ENCODE measurements around the gene BMPR2.
"Not testable (repeated sequence)": the region's sequence is repeated elsewhere in the genome, so short reads cannot be mapped to it uniquely, and the experiment has no call there.

Gene BMPR2

DNA sequence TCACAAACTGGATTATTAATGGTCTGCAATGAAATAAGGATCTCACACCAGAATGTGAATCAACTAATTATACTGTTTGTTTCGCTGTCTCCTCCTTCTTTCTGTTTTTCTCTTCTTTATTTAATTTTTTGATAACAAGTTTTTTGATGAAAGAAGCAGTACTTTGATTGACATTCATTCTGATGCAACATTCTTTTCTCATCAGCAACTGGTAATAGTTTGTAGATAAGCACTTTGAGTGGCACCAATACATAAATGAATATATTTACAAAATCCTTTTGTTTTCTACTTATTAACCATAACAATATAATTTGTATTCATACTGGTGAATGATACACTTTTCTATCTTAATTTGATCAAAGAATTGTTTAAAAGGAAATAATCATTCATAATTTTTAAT, 143.3 kb downstream of the BMPR2 start:
- DNase-seq, result no peak

DNA sequence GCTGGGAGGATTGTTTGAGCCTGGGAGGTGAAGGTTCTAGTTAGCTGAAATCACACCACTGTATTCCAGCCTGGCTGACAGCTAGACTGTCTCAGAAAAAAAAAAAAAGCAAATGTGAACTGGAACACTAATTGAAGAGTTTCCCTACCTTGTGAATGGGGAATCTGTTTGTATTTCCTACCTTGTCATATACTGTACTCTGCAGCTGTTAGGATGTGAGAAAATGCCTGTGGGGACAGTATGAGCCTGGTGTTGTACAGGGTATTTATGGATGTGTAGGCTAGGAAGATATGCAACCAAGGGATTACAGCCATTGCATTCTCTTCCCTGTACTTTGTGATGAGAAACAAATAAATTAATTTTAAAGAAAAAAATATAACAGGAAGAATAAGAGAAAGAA, 145.3 kb downstream of the BMPR2 start:
- DNase-seq, result no peak

DNA sequence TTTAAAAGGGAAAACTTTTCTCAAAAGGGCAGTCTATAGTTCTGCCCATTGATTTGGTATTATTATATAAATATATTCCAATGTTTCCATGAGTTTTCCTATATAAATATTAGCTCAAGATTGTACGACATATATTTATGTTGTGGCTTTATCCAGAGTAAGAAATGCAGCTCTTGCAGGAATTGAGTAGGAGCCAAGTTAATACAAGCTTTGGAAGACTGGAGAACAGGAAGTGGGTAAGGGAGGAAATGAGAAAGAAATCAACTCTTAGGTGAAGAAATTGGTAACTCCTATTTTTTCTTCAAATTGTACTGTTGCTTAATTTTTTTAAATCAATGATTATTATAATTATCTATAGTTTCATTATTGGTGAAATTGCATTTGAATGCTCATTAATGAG, 153.3 kb downstream of the BMPR2 start:
- DNase-seq, result no peak

DNA sequence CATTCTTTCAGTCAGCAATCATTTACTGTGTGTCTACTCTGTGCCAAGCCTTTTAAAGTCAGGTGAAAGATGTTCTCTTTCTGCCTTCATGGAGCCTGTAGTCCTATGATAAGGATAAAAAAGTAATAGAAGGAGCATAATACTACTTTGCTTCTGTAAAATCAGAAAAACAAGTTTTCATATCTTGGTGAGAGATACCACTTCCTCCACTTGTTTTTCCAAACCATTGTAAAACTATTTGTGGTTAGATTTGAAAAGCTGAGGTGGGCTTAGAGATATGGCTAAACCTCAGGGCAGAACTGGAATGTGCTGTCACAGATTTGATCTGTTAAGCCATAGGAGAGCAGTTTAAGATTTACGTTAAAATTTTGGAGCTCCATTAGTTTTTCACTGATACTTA, 153.9 kb downstream of the BMPR2 start:
- no peak for DNase-seq

DNA sequence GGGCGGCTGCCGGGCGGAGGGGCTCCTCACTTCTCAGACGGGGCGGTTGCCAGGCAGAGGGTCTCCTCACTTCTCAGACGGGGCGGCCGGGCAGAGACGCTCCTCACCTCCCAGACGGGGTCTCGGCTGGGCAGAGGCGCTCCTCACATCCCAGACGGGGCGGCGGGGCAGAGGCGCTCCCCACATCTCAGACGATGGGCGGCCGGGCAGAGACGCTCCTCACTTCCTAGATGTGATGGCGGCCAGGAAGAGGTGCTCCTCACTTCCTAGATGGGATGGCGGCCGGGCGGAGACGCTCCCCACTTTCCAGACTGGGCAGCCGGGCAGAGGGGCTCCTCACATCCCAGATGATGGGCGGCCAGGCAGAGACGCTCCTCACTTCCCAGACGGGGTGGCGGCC, 159.2 kb downstream of the BMPR2 start:
- not testable (repeated sequence) for DNase-seq

GRCh38 chr2:202541137-202541536, 165.0 kb downstream of the BMPR2 start:
- no peak for DNase-seq

DNA sequence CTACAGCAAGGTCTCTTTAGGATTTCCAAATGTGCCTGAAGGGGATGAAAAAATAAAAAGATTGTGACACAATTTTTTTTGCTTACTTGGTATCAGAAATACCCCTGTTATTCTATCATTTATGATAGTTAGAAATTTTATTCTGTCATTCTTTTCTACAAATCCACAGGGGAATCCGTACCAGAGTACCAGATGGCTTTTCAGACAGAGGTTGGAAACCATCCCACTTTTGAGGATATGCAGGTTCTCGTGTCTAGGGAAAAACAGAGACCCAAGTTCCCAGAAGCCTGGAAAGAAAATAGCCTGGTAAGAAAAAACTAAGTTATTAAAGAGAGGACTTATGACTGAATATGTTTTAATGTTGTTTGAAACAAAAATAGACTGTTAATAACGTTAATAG, 166.0 kb downstream of the BMPR2 start:
- DNase-seq, result no peak

- DNase-seq, result no peak
Measured at GRCh38 chr2:202545523-202545922, 169.4 kb downstream of the BMPR2 start.

DNA sequence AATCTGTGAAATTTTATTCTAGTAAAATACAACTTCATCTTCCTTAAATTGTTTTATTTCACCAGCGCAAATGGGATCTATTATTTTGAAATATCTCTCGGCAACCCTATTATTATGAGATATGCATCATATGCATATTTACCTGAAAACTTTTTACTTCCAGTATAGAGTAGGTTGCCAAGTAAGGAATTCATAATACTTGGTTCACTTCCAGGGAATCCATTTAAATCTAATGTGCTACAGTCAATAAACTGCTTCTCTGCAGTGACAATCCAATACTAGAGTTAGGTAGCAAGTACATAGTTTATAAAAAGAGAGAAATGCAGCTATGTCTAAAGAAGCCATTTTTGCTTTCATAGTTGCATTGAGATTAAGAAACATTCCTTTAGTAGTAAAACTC, 169.8 kb downstream of the BMPR2 start:
- no peak for DNase-seq

GRCh38 chr2:202546499-202547141, 170.5 kb downstream of the BMPR2 start:
- not testable (repeated sequence) for DNase-seq

GRCh38 chr2:202548240-202548639, 172.1 kb downstream of the BMPR2 start:
- DNase-seq, result no peak

GRCh38 chr2:202551000-202551399, 174.9 kb downstream of the BMPR2 start:
- DNase-seq, result not testable (repeated sequence)

DNA sequence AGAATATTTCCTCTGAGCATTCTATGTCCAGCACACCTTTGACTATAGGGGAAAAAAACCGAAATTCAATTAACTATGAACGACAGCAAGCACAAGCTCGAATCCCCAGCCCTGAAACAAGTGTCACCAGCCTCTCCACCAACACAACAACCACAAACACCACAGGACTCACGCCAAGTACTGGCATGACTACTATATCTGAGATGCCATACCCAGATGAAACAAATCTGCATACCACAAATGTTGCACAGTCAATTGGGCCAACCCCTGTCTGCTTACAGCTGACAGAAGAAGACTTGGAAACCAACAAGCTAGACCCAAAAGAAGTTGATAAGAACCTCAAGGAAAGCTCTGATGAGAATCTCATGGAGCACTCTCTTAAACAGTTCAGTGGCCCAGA, 179.2 kb downstream of the BMPR2 start:
- no peak for DNase-seq

DNA sequence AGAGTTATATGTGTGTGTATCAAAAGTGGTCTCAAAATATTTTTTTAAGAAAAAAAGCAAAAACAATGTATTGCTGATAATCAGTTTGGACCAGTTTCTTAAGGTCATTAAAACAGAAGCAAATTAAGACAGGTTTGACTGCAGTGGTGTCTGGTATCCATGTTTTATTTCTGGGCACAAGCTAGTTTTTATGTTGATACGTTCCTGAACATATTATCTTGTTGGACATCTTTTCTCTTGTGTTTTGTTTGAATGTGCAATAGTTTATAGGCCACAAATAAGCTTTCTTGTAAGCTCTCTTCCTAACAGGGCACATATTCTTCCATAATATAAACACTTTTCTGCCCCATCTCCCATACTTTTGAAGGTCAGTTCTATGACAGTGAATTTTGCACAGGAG, 184.1 kb downstream of the BMPR2 start:
- DNase-seq, result no peak

DNA sequence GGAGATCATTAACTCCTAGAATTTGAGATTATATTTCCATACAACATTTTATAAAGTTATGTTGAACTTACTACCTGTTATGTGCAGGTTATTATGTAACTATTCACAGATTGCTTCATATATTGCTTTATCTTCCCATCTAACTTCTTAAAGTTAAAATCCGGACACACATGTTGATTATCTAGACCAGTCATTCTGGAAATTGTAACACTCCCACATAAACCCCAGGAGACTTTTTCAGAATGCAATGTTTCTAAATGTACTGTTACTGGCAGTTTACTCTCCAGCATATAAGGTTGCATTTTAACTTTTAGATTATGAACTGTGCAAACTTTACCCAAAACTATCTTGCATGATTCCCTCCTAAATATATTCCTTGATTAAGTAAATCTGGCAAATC, 188.1 kb downstream of the BMPR2 start:
- DNase-seq, result no peak

DNA sequence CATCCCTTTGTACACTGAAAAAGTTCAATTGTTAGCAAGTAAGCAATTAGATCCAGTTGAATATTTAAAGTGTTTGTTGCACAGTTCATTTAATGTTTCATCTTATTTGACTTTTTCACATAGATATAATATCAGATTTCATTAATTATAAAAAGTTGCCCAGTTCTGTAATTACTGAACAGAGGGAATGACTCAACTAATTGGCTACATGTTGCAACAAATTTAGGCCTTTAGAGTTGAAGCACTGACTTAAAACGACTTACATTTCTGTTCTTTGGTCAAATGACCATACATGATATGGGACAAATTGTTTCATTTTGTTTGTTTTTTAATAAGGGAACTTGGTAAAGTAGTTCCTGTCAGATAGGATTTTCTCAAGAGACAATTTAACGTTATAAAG, 190.2 kb downstream of the BMPR2 start:
- DNase-seq, result no peak

- no peak for DNase-seq
Measured at GRCh38 chr2:202574541-202574940, 198.4 kb downstream of the BMPR2 start.

DNA sequence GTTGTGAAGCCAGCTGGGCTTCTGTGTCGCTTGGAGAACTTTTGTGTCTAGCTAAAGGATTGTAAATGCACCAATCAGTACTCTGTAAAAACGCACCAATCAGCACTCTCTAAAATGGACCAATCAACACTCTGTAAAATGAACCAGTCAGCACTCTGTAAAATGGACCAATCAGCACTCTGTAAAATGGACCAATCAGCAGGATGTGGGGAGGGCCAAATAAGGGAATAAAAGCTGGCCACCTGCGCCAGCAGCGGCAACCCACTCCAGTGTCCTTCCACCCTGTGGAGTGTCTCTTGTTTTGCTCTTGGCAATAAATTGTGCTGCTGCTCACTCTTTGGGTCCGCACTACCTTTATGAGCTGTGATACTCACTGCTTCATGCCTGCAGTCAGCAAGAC, 199.1 kb downstream of the BMPR2 start:
- not testable (repeated sequence) for DNase-seq

- DNase-seq, result no peak
Measured at GRCh38 chr2:202577250-202578183, 201.4 kb downstream of the BMPR2 start.

DNA sequence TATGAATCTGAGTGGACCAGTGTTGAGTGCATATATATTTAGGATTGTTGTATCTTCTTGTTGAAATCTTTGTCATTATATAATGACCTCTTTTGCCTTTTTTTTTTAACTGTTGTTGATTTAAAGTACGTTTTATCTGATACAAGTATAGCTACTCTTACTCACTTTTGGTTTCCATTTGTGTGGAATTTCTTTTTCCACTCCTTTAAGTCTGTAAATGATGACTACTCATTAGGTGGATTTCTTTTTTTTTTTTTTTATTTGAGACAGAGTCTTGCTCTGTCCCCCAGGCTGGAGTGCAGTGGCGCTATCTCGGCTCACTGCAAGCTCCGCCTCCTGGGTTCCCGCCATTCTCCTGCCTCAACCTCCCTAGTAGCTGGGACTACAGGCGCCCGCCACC, 206.7 kb downstream of the BMPR2 start:
- not testable (repeated sequence) for DNase-seq

DNA sequence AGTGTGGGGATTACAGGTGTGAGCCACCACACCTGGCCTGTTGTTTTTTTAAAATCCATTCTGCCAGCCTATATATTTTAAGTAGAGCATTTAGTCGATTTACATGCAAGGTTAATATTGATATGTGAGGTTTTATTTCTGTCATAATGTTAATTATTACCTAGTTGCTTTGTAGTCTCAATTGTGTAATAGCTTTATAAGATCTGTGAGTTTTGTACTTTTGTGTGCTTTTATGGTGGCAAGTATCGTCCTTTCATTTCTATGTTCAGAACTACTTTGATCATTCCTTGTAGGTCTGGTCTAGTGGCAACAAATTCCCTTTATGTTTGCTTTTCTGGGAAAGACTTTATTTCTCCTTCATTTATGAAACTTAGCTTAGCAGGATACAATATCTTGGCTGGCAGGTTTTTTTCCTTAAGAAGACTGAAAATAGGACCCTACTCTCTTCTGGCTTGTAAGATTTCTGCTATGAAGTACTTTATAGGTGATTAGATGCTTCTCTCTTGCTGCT, 207.6 kb downstream of the BMPR2 start:
- DNase-seq, result no peak
